Testis (tissue), 3 donors: ENCODE data around the gene MAGI1. TPM values are rescaled to one million over a fixed set of nuclear protein-coding genes. Genes with fewer than 3 reads are reported as not detected.

ENCODE experiments used
- DNase-seq: peaks from one replicate; pipeline ENCODE4 v3.0.0-alpha.2; 2019
- H3K27ac ChIP-seq, 2 donors: fragments of 200-600 bp; sonication (generic); one replicate each; pipeline ENCODE4 v1.5.1; 2019
- H3K27me3 ChIP-seq: fragments of 200-600 bp; sonication (generic); one replicate; pipeline ENCODE4 v1.5.1; 2019
- H3K36me3 ChIP-seq: fragments of 200-600 bp; sonication (generic); one replicate; pipeline ENCODE4 v1.5.1; 2017; ENCODE audit warnings: low read depth; ENCODE audit errors: missing control alignments
- H3K4me1 ChIP-seq: fragments of 200-600 bp; sonication (generic); one replicate; pipeline ENCODE4 v1.5.1; 2019
- H3K4me3 ChIP-seq, 2 donors: fragments of 200-600 bp; sonication (generic); one replicate each; pipeline ENCODE4 v1.5.1; 2017 to 2019
- H3K9me3 ChIP-seq: fragments of 200-600 bp; sonication (generic); one replicate; pipeline ENCODE4 v1.5.1; 2017
- POLR2A ChIP-seq: fragments of 450-650 bp; IDR thresholded peaks from one replicate; pipeline ENCODE4 v1.6.1; 2017; ENCODE audit warnings: antibody characterized with exemption, mild to moderate bottlenecking, moderate library complexity
- WGBS, 2 donors: methylation state at CpG; one replicate each; pipeline ENCODE4 v1.1.5; 2018; 5-methylcytosine and 5-hydroxymethylcytosine counted together
- intact Hi-C: fragments of 100-400 bp; cut with DNase I; formaldehyde crosslinking; loops from one replicate; pipeline ENCODE4 v1.15.1; 2023; ENCODE audit warnings: low total_unique reads
- polyA plus RNA-seq: library from polyadenylated mRNA; stranded (reverse); fragments of 350-450 nt; fragmentation: Illumina TruSeq; extraction: RNeasy Lipid Tissue Mini Kit (QIAGEN cat#74804); gene quantifications from one replicate; pipeline ENCODE4 v1.2.3, GENCODE V29; 2014; ENCODE audit warnings: low read depth, low replicate concordance; ENCODE audit not compliant: insufficient read depth
- total RNA-seq, 2 donors: library from RNA; depleted of rRNA; stranded (reverse); fragments of >200 nt; gene quantifications; one replicate each; pipeline ENCODE4 v1.2.3, GENCODE V29; 2016
- TF ChIP-seq, protein P1 (sequence below), 3 experiments: fragments of 450-650 bp in 2 of 3; fragments of 200-600 bp in 1 of 3; sonication (generic) in 1 of 3; IDR thresholded peaks; one replicate each; pipeline ENCODE4 v1.5.1; 2016 to 2019; ENCODE audit warnings: antibody characterized with exemption in 3 of 3, mild to moderate bottlenecking in 2 of 3, moderate library complexity in 1 of 3

The MAGI1 gene
- total and polyA plus RNA-seq, 3 donors from 2014 or later: 55.4 to 60.4 (median 56.1) TPM

DNA sequence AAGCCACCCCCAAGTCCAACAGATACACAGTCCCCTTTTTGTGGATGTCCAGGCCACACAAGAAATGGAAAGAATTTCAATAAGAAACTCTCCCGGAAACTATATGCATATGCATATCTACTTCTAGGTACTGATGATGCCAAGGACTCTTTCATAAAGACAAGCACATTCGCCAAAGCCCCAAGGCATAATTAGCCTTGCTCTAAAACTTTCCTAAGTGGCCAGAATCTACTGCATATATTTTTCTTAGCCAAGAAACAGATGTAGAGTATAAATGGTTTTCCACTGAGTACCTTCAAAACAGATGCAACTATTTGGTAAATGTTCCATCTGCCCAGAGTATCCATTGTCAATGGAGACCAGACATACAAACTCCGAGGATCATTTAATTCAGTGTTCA lies 73.9 kb downstream of the MAGI1 start:
- TF ChIP-seq, protein P1, sequence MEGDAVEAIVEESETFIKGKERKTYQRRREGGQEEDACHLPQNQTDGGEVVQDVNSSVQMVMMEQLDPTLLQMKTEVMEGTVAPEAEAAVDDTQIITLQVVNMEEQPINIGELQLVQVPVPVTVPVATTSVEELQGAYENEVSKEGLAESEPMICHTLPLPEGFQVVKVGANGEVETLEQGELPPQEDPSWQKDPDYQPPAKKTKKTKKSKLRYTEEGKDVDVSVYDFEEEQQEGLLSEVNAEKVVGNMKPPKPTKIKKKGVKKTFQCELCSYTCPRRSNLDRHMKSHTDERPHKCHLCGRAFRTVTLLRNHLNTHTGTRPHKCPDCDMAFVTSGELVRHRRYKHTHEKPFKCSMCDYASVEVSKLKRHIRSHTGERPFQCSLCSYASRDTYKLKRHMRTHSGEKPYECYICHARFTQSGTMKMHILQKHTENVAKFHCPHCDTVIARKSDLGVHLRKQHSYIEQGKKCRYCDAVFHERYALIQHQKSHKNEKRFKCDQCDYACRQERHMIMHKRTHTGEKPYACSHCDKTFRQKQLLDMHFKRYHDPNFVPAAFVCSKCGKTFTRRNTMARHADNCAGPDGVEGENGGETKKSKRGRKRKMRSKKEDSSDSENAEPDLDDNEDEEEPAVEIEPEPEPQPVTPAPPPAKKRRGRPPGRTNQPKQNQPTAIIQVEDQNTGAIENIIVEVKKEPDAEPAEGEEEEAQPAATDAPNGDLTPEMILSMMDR (IDR thresholded peaks at IDR 0.05): no peak
- no peak for TF ChIP-seq POLR2A
- intact Hi-C loops: no loop called here
- Histone ChIP-seq H3K27ac (no peak overlapping the region), H3K9me3 (no peaks in the 10 kb centered on the region), H3K36me3 (no peaks in the 10 kb centered on the region), H3K4me3 (no peak overlapping the region), H3K4me1 (peaks cover 14% of the 10 kb centered on the region), H3K27me3 (no peaks in the 10 kb centered on the region)
- no peak for DNase-seq
- WGBS, 2 donors: 93% methylated on average over 3 of the region's 3 CpGs

DNA sequence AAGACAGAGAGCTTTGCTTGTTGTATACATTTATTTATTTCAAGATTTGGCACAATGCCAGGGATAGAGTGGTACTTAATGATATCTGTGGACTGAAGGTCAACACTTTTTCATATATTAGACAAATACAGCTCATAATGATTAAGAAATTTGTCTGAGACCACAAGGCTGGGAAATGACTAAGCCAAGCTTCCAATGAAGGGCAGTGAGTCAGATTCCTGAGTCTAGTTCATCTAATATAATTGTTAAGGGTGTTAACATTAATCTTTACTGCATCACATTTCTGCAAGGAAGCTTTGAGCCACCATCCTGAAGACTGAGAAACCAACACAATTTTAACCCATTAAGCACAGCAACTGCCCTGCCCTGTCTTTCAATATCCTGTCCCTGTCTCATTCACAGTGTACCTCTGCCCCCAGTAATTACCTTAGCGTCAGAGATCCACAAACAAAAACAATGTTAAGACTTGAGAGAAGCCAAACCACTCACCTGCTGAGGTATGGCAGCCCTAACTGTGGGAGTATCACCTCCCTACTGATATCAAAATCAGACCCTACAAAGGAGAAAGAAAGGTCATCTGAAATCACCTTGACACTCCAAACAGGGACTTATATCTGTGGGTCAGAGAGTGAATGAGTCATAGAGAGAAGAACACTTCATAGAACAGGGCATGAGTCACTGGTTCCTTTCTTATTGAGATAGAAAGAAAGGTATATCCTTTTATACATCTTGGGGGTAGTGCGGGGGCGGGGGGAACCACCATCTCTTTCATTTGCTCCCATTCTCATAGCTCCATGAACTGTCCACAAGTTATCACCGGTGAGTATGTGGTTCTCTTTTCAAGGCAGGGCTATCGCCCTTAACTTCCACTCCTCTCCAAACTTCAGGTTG lies 74.7 kb downstream of the MAGI1 start:
- Histone ChIP-seq H3K27ac (no peak overlapping the region), H3K4me1 (peaks cover 14% of the 10 kb centered on the region), H3K9me3 (no peaks in the 10 kb centered on the region), H3K27me3 (no peaks in the 10 kb centered on the region), H3K36me3 (no peaks in the 10 kb centered on the region), H3K4me3 (no peak overlapping the region)
- TF ChIP-seq, protein P1 (IDR thresholded peaks at IDR 0.05): no peak
- TF ChIP-seq POLR2A: no peak
- intact Hi-C loops: no loop called here
- DNase-seq: no peak
- WGBS, 2 donors: 90 to 96% methylated on average over 5 of the region's 5 CpGs

DNA sequence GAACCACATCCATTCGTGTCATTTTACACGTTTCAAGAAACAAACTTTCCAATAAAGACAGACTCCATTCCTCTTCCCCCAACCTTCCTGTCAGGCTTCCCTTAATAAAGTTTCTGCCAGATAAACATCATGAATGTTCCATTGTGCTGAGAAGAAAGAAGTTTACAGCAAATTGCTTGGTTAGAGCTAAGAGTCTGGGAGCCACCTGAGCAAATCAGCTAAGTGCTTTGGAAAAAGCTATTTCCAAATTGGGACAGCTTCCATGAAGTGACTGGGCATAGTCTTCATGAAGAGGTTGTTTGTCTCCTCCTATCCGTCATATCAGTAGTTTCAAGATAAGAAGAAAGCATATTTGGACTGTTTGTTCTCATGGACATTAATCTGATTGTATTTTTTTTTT lies 77.0 kb downstream of the MAGI1 start:
- intact Hi-C loops: no loop called here
- peak overlapping the region; percentile 10 to 35 for H3K27ac ChIP-seq
- no peak overlapping the region for H3K4me3 ChIP-seq
- no peaks in the 10 kb centered on the region for H3K36me3 ChIP-seq
- H3K9me3 ChIP-seq: no peaks in the 10 kb centered on the region
- H3K4me1 ChIP-seq: peaks cover 14% of the 10 kb centered on the region
- H3K27me3 ChIP-seq: no peaks in the 10 kb centered on the region
- no peak for TF ChIP-seq POLR2A
- TF ChIP-seq, protein P1 (IDR thresholded peaks at IDR 0.05): no peak
- peak; percentile 44 for DNase-seq
- 47 to 55% methylated on average over 3 of the region's 3 CpGs for WGBS, 2 donors

DNA sequence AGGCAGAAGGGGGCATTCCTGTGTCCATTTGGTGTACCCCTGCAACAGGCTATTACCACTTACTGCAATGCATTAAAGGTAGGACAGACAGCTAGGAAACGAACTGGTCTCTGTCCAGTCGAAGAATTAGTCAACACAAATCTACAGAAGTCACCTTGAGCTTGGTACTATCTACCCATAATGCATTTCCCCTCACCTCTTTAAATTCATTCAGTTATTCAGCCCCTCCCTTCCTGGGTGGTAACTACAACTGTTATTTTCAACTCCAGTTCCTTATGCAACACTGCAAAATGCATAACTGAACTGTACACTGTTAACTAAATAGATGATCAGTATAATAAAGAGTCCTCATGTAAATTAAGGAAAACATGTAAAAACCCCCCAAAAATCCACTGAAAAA lies 77.6 kb downstream of the MAGI1 start:
- WGBS, 2 donors: 92 to 94% methylated on average over 2 of the region's 2 CpGs
- Histone ChIP-seq H3K36me3 (no peaks in the 10 kb centered on the region), H3K27ac (peak overlapping the region; percentile 10 to 35), H3K4me3 (no peak overlapping the region), H3K4me1 (peaks cover 14% of the 10 kb centered on the region), H3K9me3 (no peaks in the 10 kb centered on the region), H3K27me3 (no peaks in the 10 kb centered on the region)
- intact Hi-C loops: no loop called here
- DNase-seq: no peak
- TF ChIP-seq POLR2A: no peak
- TF ChIP-seq, protein P1 (IDR thresholded peaks at IDR 0.05): no peak

DNA sequence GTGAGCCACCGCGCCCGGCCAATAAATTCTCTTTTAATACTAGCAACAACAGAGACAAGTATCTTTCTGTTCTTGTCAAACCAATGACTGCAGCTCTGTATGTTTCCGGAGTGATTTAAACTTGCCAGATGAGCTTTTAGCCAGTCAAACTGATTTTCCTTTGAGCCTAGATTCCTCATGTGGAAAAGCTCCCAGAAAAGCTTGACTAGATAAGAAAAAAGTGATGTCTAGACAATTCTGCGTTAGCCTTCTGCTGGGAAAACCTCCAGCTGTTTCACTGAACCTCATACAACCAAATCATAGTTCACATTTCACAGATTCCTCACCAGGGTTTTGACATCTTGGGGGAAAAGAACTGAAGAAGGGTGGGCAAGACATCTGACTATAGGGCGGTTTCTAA lies 78.6 kb downstream of the MAGI1 start:
- 56 to 72% methylated on average over 6 of the region's 6 CpGs for whole genome bisulfite sequencing, 2 donors
- no peaks in the 10 kb centered on the region for H3K9me3 ChIP-seq
- intact Hi-C loops: no loop called here
- H3K27me3 ChIP-seq: no peaks in the 10 kb centered on the region
- TF ChIP-seq, protein P1 (IDR thresholded peaks at IDR 0.05): no peak
- no peak for TF ChIP-seq POLR2A
- H3K4me1 ChIP-seq: peaks cover 14% of the 10 kb centered on the region
- H3K36me3 ChIP-seq: no peaks in the 10 kb centered on the region
- no peak overlapping the region for H3K4me3 ChIP-seq
- no peak for DNase-seq
- peak overlapping the region; percentile 10 to 63 for H3K27ac ChIP-seq
